ENCODE results near the gene GJD3.

The GJD3 gene

DNA sequence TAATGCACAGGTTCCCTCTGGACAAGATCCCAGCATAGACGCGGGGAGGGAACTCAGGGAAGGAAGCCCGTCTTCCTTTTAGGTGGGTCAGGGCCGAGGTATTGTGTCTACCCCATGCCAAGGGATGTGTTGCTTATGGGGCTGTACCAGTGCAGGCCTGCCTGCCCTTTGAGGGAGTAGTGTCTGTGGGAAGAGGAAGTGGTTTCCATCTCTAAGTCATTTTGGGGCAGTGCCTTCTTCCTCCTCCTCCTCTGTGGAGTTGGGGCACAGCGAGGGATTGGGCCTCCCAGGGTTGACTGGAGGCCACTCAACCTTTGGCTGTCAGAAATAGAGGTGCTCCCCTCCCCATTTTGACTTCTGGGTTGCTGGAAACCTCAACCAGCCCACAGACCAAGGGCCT, 26.5 kb downstream of the GJD3 start:
- TF ChIP-seq CTCF (IDR thresholded peaks at IDR 0.05), result no peak
- Mint-ChIP-seq H3K27me3 (ENCODE audit: low read depth, poor library complexity) (peaks cover 3% of the 10 kb centered on the region), H3K4me1 (peaks cover 68% of the 10 kb centered on the region), H3K36me3 (ENCODE audit: low read depth) (peaks cover 7% of the 10 kb centered on the region), H3K4me3 (no peak overlapping the region), H3K9me3 (no peaks in the 10 kb centered on the region), H3K27ac (no peak overlapping the region)
- no peak for DNase-seq

DNA sequence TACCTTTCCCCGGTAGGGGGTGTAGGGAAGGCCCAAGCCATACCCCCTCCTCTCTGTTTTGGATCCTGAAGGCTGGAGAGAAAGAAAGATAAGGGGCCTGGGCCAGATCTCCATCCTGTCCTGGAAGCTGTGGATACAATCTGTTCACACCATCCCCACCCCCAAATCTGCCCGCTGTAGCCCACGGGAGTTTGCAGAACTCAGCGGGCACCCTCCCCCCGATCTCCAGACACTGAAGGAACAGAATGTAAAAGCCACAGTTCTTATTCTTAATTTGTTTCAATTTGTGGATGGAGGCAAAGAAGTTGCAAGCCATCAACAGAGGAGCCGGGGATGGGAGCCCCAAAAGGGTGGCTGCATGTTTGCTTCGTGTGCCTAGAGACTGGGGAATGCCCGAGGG, 27.2 kb downstream of the GJD3 start:
- TF ChIP-seq CTCF (IDR thresholded peaks at IDR 0.05), result no peak
- no peaks in the 10 kb centered on the region for H3K9me3 Mint-ChIP-seq
- no peak for DNase-seq
- peaks cover 12% of the 10 kb centered on the region for H3K36me3 Mint-ChIP-seq (ENCODE audit: low read depth)
- peaks cover 3% of the 10 kb centered on the region for H3K27me3 Mint-ChIP-seq (ENCODE audit: low read depth, poor library complexity)
- H3K4me3 Mint-ChIP-seq, result no peak overlapping the region
- peaks cover 71% of the 10 kb centered on the region for H3K4me1 Mint-ChIP-seq
- H3K27ac Mint-ChIP-seq, result no peak overlapping the region

- DNase-seq, result no peak
- H3K27ac Mint-ChIP-seq, result peak overlapping the region; percentile 97
- H3K36me3 Mint-ChIP-seq (ENCODE audit: low read depth), result peaks cover 20% of the 10 kb centered on the region
- peaks cover 3% of the 10 kb centered on the region for H3K27me3 Mint-ChIP-seq (ENCODE audit: low read depth, poor library complexity)
- H3K4me3 Mint-ChIP-seq, result no peak overlapping the region
- H3K4me1 Mint-ChIP-seq, result peaks cover 74% of the 10 kb centered on the region
- no peaks in the 10 kb centered on the region for H3K9me3 Mint-ChIP-seq
- TF ChIP-seq CTCF (IDR thresholded peaks at IDR 0.05), result no peak
These were observed 28.9 kb downstream of the GJD3 start for GRCh38 chr17:40335620-40336019.

GRCh38 chr17:40333781-40334448, 30.6 kb downstream of the GJD3 start:
- peaks cover 26% of the 10 kb centered on the region for H3K36me3 Mint-ChIP-seq (ENCODE audit: low read depth)
- H3K27ac Mint-ChIP-seq, result peak overlapping the region; percentile 97
- H3K4me3 Mint-ChIP-seq, result no peak overlapping the region
- no peak for TF ChIP-seq CTCF (IDR thresholded peaks at IDR 0.05)
- no peaks in the 10 kb centered on the region for H3K9me3 Mint-ChIP-seq
- no peak for DNase-seq
- peaks cover 68% of the 10 kb centered on the region for H3K4me1 Mint-ChIP-seq
- no peaks in the 10 kb centered on the region for H3K27me3 Mint-ChIP-seq (ENCODE audit: low read depth, poor library complexity)

DNA sequence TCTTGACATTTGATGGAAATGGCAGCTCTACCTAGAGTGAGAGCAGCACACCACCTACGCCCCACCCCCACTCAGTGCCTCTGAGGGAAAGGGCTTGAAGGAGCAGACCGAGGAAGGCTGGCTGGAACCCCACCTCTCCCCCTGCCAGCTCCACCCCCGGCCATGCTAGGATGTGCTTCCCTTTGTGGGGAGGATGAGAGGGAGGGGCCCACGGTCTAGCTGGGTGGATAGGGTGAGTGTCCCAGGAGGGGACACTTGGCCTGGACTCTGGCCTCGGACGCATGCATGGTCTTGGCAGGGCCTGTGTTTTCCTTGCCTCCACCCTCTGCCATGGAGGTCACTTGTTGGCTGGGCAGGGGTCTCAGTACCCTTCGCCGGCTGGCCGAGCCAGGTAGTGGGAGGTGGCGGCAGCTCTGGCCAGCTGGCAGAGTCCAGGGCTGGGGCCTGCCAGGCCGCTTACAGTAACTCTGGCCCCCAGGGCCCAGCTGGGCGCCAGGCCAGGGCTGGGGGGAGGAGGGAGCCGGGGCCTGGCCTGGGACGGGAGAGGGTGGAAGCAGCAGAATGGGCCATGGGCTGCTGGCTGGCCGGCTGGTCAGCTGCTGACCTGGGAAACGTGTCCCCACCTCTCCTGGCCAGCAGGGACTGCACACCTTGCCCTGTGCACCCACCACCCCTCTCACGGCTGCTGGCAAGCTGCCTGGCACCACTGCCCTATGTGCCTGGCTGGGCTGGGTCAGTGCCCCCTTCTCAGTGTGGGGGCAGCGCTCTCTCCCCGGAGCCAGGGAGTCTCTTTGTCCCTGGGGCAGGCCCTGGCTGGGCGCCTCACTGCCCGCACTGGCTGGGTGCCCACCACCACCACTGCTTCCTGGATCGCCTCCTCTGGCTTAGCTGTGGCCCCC, 32.5 kb downstream of the GJD3 start:
- H3K27ac Mint-ChIP-seq, result no peak overlapping the region
- TF ChIP-seq CTCF (IDR thresholded peaks at IDR 0.05), result no peak

More for the DNA sequence above, 32.5 kb downstream of the GJD3 start:
- no peaks in the 10 kb centered on the region for H3K27me3 Mint-ChIP-seq (ENCODE audit: low read depth, poor library complexity)
- peaks cover 69% of the 10 kb centered on the region for H3K4me1 Mint-ChIP-seq
- H3K4me3 Mint-ChIP-seq, result no peak overlapping the region
- no peaks in the 10 kb centered on the region for H3K9me3 Mint-ChIP-seq
- H3K36me3 Mint-ChIP-seq (ENCODE audit: low read depth), result peaks cover 34% of the 10 kb centered on the region
- DNase-seq, result no peak
